K562 (cell line): ENCODE results near the gene CFAP20. TPM values are rescaled to one million over a fixed set of nuclear protein-coding genes. Genes with fewer than 3 reads are reported as not detected.

Experiments
- BCLAF1 ChIP-seq, 2 experiments: fragments of 450-650 bp in 1 of 2; IDR thresholded peaks; 2 replicates each; pipeline ENCODE4 v1.6.1; 2011 to 2017; ENCODE audit warnings: low read depth in 2 of 2, antibody characterized with exemption in 1 of 2, borderline replicate concordance in 1 of 2, low read length in 1 of 2, mild to moderate bottlenecking in 1 of 2, mixed read lengths in 1 of 2; ENCODE audit not compliant: control insufficient read depth in 1 of 2
- CEBPG ChIP-seq, 3 experiments: fragments of 200-800 bp in 1 of 3; sonication (Bioruptor generic) in 1 of 3; sonication (generic) in 1 of 3; formaldehyde crosslinking in 1 of 3; IDR thresholded peaks in 2 of 3; conservative IDR thresholded peaks in 1 of 3; 2 replicates each; pipeline versions ENCODE4 v1.6.1 to v1.8.0; 2016 to 2022; ENCODE audit warnings: missing compliant biosample characterization in 2 of 3, missing genetic modification characterization in 2 of 3, mild to moderate bottlenecking in 1 of 3, missing genetic modification reagents in 1 of 3
- RBFOX2 ChIP-seq: fragments of 200-400 bp; formaldehyde crosslinking; IDR thresholded peaks from 2 replicates; pipeline ENCODE4 v1.6.1; 2017; ENCODE audit warnings: low read depth, mild to moderate bottlenecking, low read length, moderate library complexity
- TCF3 ChIP-seq: sonication (generic); formaldehyde crosslinking; IDR thresholded peaks from 2 replicates; pipeline ENCODE4 v1.4.0; 2020; ENCODE audit warnings: mild to moderate bottlenecking, missing genetic modification reagents
- TCFL5 ChIP-seq: fragments of 250-450 bp; sonication (Bioruptor Pico); conservative IDR thresholded peaks from 2 replicates; pipeline ENCODE4 v1.6.1; 2021; ENCODE audit warnings: mild to moderate bottlenecking, moderate library complexity, matching md5 sums
- ZNF184 ChIP-seq: sonication (generic); formaldehyde crosslinking; IDR thresholded peaks from 2 replicates; pipeline ENCODE4 v1.5.0; 2020; ENCODE audit warnings: missing genetic modification reagents
- ZNF764 ChIP-seq: fragments of 250-450 bp; sonication (Bioruptor Pico); IDR thresholded peaks from 2 replicates; pipeline ENCODE4 v1.4.0; 2020; ENCODE audit warnings: low read depth, mild to moderate bottlenecking, moderate library complexity
- polyA plus RNA-seq, 8 experiments: library from polyadenylated mRNA; depleted of rRNA in 4 of 8; stranded (reverse) in 5 of 8; unstranded in 3 of 8; fragments of >200 nt; fragmentation: Nextera tagmentation in 2 of 8; fragmentation: Illumina TruSeq in 1 of 8; extraction: Ambion mirVana in 2 of 8; extraction: Trizol in 1 of 8; gene quantifications; 2 replicates each; pipeline versions ENCODE4 v1.2.1 to v1.2.3, GENCODE V29; 2011 to 2014; ENCODE audit warnings: inconsistent platforms in 1 of 8, missing spikeins in 1 of 8
- total RNA-seq, 7 experiments: library from RNA; depleted of rRNA in 6 of 7; stranded (reverse); fragments of >200 nt in 6 of 7; fragmentation: Illumina TruSeq in 2 of 7; extraction: Trizol in 2 of 7; gene quantifications; 2 replicates each; pipeline versions ENCODE4 v1.2.1 to v1.2.3, GENCODE V29; 2011 to 2021; ENCODE audit warnings: low replicate concordance in 1 of 7
- TF ChIP-seq, protein P1 (sequence below): fragments of 450-650 bp; IDR thresholded peaks from 2 replicates; pipeline ENCODE4 v1.6.1; 2016; ENCODE audit warnings: low read depth, mild to moderate bottlenecking, moderate library complexity
- TF ChIP-seq, protein P2 (sequence below), 2 experiments: fragments of 450-650 bp; IDR thresholded peaks; 2 replicates each; pipeline ENCODE4 v1.6.1; 2018; ENCODE audit warnings: mild to moderate bottlenecking in 2 of 2, low read depth in 1 of 2; ENCODE audit not compliant: partially characterized antibody in 2 of 2

Gene CFAP20
- total and polyA plus RNA-seq, 9 of the 15 experiments (the other 6 are each of a cell fraction or from before 2014, with no cell fraction given) = 20.5 to 90.5 (median 75.3) TPM

GRCh38 chr16:58086381-58087208 lies 42.6 kb downstream of the CFAP20 start (continued):
- TF ChIP-seq RBFOX2 (no peak), ZNF184 (CRISPR knock-in tag) (no peak), TCF3 (CRISPR knock-in tag) (no peak), ZNF764 (CRISPR knock-in tag) (no peak), CEBPG (CRISPR knock-in tag; IDR thresholded peaks at IDR 0.05) (peak; percentile 48), CEBPG (tag; conservative IDR thresholded peaks at IDR 0.05 in 1 of 2, IDR thresholded peaks at IDR 0.05 in 1 of 2) (no peak), TCFL5 (CRISPR knock-in tag) (no peak), BCLAF1 (IDR thresholded peaks at IDR 0.05; ENCODE audit: borderline replicate concordance in 1 of 2, control insufficient read depth in 1 of 2, low read depth in 2 of 2, low read length in 1 of 2) (no peak)
- TF ChIP-seq, protein P1, sequence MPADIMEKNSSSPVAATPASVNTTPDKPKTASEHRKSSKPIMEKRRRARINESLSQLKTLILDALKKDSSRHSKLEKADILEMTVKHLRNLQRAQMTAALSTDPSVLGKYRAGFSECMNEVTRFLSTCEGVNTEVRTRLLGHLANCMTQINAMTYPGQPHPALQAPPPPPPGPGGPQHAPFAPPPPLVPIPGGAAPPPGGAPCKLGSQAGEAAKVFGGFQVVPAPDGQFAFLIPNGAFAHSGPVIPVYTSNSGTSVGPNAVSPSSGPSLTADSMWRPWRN = no peak
- TF ChIP-seq, protein P2, sequence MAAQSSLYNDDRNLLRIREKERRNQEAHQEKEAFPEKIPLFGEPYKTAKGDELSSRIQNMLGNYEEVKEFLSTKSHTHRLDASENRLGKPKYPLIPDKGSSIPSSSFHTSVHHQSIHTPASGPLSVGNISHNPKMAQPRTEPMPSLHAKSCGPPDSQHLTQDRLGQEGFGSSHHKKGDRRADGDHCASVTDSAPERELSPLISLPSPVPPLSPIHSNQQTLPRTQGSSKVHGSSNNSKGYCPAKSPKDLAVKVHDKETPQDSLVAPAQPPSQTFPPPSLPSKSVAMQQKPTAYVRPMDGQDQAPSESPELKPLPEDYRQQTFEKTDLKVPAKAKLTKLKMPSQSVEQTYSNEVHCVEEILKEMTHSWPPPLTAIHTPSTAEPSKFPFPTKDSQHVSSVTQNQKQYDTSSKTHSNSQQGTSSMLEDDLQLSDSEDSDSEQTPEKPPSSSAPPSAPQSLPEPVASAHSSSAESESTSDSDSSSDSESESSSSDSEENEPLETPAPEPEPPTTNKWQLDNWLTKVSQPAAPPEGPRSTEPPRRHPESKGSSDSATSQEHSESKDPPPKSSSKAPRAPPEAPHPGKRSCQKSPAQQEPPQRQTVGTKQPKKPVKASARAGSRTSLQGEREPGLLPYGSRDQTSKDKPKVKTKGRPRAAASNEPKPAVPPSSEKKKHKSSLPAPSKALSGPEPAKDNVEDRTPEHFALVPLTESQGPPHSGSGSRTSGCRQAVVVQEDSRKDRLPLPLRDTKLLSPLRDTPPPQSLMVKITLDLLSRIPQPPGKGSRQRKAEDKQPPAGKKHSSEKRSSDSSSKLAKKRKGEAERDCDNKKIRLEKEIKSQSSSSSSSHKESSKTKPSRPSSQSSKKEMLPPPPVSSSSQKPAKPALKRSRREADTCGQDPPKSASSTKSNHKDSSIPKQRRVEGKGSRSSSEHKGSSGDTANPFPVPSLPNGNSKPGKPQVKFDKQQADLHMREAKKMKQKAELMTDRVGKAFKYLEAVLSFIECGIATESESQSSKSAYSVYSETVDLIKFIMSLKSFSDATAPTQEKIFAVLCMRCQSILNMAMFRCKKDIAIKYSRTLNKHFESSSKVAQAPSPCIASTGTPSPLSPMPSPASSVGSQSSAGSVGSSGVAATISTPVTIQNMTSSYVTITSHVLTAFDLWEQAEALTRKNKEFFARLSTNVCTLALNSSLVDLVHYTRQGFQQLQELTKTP (IDR thresholded peaks at IDR 0.05; ENCODE audit: low read depth in 1 of 2, partially characterized antibody in 2 of 2) = no peak
